Suprapubic skin (tissue), 4 donors: Measurements from ENCODE around the gene FAF1.

ENCODE experiments used
- POLR2A ChIP-seq, 2 donors: fragments of 450-650 bp; IDR thresholded peaks; one replicate each; pipeline ENCODE4 v1.6.1; 2017; ENCODE audit warnings: antibody characterized with exemption in 2 of 2, mild to moderate bottlenecking in 2 of 2, moderate library complexity in 2 of 2
- POLR2AphosphoS5 ChIP-seq, 3 donors: sonication (generic); formaldehyde crosslinking; IDR thresholded peaks; one replicate each; pipeline ENCODE4 v1.6.1; 2017; ENCODE audit warnings: antibody characterized with exemption in 3 of 3
- TF ChIP-seq, protein P1 (sequence below), 2 donors: fragments of 200-600 bp in 1 of 2; fragments of 450-650 bp in 1 of 2; sonication (generic) in 1 of 2; IDR thresholded peaks; one replicate each; pipeline ENCODE4 v1.5.1; 2016 to 2019; ENCODE audit warnings: antibody characterized with exemption in 2 of 2, mild to moderate bottlenecking in 1 of 2, moderate library complexity in 1 of 2

DNA sequence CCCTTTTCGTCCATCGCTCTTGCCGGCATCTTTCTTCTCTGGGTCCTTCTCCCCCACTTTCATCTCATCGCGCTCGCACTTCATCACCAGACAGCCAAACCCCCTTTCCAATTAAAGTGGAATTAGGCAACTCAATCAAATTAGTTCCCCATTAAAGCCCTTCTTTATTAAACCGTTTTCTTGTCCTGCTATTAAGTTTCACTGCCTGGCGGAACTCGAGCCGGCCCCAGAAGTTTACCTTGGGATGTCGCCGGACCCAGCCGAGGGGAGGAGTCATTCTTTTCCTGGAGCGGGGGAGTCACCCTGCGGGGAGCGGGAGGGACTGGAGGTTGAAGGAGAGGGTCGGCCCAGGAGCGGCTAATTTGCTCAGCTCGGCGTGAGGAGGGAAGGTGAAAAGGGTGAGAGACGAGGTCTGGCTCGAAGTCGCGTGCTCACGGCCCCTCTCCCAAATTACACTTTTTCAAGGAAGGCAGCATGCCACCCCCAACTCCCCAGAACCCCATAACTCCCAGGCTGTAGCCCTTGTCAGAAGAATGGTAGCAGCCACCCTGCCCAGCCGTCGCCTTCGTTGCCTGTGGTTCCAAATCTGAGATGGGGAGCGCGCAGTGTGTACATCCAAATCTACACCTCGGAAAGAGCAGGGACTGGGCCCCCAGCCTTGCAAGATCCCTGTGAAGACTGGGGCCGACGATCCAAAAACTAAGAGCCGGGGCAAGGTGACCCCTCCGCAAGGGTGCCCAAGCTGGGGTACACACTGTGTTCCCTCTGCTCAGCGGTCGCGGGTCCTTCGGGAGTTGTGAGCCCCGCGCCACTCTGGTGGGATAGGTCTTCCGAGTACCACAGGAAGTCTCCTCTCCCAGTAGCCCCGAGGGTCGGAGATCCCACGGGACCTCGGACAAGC lies 543.3 kb downstream of the FAF1 start:
- TF ChIP-seq, protein P1, sequence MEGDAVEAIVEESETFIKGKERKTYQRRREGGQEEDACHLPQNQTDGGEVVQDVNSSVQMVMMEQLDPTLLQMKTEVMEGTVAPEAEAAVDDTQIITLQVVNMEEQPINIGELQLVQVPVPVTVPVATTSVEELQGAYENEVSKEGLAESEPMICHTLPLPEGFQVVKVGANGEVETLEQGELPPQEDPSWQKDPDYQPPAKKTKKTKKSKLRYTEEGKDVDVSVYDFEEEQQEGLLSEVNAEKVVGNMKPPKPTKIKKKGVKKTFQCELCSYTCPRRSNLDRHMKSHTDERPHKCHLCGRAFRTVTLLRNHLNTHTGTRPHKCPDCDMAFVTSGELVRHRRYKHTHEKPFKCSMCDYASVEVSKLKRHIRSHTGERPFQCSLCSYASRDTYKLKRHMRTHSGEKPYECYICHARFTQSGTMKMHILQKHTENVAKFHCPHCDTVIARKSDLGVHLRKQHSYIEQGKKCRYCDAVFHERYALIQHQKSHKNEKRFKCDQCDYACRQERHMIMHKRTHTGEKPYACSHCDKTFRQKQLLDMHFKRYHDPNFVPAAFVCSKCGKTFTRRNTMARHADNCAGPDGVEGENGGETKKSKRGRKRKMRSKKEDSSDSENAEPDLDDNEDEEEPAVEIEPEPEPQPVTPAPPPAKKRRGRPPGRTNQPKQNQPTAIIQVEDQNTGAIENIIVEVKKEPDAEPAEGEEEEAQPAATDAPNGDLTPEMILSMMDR (IDR thresholded peaks at IDR 0.05), result no peak
- TF ChIP-seq POLR2AphosphoS5 (IDR thresholded peaks at IDR 0.05), result no peak
- no peak for TF ChIP-seq POLR2A (IDR thresholded peaks at IDR 0.05)
